GM21619 (cell line): ENCODE measurements around the gene PSD4.

ENCODE experiments used
- ATAC-seq: cut with Tn5 transposase; IDR thresholded peaks from one replicate; pipeline ENCODE4 v1.9.1; 2021; ENCODE audit not compliant: unreplicated experiment

Gene PSD4

DNA sequence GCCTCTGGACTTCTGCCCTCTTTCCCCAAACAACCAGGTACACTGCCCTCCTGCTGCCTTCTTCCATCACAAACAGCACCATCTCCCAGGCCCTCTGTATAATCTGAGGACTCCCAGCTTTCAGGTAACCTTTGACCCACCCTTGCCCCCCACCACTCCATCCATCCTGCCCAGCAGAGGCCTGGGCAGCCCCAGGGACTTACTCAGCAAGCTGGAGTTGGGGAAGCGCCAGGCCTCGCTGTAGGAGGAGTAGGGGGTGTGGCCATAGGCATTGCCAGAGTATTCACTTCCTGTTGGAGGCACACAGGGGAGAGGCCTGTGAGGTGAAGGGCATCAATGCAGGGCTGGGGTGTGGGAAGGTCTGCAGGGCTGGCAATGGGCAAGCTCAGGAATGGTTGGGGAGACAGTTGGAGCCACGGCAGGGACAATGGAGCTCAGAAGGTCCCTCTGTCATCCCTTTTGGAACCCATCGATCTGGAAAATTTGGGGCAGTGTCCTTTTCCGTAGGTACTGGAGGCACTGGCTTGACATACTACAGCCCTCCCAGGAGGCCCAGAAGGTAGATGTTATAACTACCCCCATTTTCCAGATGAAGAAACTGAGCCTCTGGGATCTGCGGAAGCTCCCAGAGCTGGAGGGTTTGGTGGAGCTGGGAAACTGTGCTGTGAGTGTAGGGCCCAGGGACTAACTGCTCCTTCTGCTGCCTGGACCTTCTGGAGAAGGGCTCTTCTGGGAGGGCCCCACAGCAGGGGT lies 46.3 kb downstream of the PSD4 start:
- no peak for ATAC-seq

DNA sequence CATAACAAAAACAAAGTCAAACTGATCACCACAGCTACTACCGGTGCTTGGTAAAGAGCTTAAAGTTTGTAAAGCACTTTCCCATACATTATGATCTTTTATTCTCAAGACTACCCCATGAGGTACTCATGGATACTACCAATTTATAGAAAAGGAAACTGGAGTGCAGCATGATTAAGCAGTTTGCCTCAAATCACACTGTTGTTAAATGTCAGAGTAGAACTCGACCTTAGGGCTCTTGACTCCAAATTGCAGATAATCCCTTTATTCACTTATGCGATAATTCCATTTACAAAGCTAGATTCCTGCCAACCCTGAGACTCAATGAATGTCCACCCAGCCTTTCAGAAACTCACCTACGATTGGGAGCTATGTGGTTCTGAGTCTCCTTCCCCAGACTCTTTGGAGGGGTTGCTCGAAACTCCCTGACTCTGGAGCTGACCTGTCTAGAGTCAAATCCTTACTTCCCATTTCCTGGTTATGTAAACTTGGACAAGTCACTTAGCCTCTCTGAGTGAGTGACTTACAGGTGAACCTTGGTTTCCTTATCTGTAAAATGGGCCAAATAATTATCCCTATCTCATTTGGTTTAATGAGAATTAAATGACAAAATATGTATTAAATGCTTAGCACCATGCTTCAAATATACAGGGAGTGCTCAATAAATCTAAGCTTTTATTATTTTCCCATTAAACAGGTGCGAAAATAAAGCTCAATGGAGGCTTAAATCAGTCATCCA lies 47.4 kb downstream of the PSD4 start:
- no peak for ATAC-seq

DNA sequence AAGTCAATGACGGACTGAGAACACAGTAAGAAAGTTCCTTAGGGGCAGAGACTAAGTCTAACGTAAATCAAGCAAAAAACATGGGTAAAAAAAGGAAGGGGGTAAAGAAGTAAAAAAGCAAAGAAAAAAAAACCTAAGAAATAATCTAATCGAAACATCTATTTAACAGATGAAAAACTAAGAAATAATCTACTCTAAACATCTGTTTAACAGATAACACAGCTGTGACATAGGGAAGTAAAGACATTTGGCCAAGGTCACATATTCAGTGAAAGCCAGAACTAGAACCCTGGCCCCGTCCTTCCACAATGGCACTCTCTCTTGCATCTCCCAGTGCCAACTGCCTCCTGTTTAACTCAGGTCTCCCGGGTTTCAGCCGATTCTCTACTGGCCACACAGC lies 48.1 kb downstream of the PSD4 start:
- no peak for ATAC-seq

DNA sequence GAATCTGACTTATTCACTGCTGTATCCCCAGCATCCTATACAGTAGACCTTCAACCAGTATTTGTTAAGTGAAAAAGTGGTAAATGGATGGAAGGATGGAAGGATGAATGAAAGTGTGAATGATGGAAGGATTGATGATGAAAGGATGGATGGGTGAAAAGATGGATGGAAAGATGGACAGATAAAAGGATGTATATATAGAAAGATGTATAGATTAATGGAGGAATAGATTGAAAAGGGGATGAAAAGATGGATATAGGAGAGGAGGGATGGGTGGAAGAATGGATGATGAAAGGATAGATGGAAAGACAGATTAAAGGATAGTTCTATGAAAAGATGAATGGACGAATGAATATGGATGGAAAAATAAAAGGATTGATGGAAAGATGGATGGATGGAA lies 50.0 kb downstream of the PSD4 start:
- ATAC-seq, result no peak

DNA sequence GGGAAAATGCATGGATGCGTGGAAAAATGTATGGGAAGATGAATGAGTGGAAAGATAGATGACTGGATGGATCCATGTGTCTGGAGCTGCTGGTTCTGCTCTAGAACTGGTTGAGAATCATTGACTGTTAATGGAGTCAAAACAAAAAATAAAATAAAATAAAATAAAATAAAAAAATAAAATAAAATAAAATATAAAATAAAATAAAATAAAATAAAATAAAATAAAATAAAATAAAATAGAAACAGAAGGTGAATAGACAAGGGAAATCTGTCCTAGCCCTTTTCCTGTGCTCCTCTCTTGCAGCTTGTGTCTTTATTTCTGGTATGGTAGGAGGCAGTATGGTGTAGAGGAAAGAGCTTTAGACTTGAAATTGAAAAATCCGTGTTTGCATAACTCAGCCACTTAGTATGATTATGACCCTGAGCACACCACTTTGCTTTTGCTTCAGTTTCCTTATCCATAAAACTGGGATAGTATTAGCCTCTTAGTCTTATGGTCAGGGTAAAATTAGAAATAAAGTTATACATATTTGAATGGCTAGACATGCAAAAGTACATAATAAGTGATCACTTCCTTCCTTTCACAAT lies 51.0 kb downstream of the PSD4 start:
- ATAC-seq, result no peak

DNA sequence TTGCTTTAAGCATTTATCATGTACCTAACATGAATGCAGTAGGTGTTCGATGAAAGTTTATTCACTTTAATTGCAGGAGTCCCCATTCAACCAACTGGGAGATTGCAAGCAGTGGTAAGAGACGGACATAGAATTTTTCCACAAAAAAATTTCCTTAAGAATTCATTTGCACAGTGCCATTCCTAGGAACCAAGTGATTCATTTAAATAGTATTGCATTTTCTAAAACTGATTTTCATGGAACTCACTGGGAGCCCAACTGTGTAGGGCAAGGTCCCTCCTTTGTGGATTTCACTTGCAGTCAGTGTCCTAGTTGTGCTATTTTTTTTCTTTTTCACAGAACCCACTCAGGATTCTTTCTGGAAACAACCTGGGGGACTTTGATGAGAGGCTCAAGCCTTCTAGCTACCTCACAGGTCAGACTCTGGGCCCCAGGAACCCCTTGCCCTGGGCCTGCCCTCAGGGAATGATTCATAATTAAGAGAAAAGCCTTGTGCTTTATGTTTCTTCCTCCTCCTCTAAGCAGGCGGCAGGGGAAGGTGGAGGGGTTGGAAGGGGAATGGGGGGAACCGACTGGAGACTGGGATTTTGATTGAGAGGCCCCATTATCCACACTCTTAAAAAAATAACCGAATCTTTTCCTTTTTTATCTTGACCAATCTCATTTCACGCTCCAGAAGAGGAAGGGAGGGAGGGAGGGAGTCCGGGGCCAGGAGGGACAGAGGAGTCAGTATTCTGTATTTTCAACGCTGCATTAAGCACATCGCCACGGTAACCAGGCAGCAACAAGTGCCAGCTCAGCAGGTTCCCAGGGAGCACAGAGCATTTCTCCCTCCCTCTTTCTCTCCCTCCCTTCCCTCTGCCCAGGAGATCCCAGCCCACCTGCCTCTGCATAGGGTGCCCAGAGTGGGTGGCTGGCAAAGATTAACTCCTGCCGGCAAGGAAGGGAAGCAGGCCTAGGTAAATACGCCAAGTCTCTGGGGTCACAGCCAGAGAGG lies 51.8 kb downstream of the PSD4 start:
- no peak for ATAC-seq

DNA sequence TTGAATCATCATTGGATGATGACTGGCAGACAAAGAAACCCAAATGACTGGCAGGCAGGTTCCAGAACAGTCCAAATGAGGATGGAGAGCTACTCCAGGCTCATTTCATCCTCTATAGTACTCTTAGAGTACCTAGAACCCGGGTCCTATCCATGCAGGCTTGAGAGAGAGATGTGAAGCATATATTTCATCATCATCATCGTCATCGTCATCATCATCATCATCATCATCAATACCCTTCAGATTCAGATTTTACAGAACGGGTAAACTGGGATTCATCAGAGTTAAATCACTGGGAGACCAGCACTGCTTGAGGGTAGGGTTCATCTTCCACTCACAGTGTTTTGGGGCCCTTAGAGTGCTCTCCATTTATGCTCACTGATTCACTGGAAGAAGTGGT lies 52.7 kb downstream of the PSD4 start:
- ATAC-seq, result no peak

DNA sequence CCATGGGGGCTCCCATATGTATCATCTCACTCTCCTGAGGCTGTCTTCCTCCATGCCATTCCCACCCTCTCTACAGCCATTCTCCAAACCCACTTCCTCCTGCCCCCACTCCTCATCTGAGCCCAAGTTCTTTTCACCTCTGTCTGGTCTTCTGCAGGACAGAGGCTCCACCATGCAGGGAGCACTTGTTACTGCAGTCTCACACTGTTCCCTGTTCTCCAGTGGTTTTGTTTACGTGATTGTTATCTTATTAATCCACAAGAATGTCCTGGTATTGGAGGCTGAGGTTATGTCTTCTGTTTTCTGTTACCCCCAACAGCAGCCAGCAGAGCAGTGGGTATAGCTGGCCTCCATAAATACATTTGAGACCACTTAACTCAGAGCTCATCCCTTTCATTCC lies 53.5 kb downstream of the PSD4 start:
- ATAC-seq, result no peak

DNA sequence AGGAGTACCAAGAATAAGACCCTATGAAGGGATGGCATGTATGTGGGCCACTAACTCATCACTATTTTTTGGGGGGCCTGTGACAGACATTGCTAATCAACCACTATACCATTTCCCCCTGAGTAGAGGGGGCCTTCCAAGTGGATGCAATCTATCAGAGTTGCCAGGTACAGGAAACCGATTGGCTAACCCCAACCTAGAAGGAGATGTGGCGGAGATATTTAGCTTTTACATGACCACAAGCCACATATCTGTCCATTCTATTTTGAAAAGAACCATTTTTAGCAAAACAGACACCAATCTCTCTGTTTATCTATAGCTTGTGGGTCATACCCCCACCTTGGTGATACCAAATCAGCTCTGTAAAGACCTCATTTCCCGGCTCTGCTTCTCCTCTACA lies 53.9 kb downstream of the PSD4 start:
- no peak for ATAC-seq

DNA sequence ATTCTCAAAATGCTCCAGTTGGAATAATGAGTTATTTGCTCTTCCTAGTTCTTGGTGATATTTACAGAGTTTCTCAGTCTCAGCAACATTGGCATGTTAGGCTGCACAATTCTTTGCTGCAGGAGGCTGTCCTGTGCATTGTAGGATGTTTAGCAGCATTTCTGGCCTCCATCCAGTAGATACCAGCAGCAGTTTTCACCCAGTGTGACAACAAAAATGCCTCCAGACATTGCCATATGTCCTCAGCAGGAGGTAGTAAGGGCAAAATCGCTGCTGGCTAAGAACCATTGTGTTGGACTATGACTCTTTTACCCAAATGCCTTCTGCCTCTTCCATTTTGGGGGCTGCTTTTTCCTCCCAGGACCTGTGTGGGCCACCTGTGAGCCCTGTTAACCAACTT lies 54.6 kb downstream of the PSD4 start:
- ATAC-seq, result no peak

DNA sequence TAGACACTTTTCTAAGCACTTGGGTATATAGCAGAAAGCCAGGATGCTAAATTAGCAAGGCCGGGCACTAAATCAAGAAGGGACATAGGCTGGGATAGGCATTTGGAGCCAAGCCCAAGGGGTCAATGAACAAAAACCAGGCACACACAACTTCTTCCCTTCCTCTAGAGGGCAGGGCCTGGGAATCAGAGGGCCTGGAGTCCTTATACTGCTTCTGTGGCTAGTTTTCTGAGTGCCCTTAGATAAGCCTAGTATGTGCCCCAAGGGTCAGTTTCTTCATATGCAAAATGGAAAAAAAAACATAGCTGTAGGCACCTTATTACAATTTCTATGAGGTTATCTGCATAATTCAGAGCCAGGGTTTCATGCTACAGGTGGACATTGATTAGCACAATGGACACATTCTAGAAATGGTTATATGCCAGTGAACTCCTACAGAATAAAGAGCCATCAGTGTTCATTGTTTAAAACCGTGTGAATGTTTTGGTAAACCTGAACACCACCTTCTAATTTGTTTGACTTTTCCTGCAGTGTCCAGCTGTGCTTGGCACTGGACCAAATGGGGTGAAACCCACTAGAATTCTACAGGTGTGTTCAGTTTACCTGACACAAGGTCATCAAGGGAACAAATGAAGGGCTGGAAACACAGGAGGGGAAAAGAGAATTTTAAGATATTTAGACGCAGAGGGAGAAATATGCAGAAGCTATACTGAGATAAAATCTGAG lies 55.4 kb downstream of the PSD4 start:
- no peak for ATAC-seq

DNA sequence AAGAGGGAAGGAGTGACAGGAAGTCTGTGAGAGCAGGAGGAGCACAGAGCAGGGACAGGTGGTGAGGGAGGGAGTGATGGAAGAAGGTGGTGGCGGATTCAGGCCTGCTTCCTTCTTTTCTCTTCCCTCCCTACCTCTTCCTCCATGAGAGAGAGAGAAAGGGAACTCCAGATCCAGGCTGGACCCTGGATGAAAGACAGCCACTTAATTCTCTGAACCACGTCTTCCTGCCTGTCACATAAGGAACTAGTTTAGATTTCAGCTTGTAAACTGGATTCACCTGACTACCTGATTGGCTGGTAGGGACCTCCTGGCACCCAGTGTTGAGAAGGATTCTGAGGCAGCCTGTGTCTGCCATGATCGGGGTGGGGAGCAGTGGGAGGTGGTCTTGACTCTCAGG lies 56.0 kb downstream of the PSD4 start:
- no peak for ATAC-seq

DNA sequence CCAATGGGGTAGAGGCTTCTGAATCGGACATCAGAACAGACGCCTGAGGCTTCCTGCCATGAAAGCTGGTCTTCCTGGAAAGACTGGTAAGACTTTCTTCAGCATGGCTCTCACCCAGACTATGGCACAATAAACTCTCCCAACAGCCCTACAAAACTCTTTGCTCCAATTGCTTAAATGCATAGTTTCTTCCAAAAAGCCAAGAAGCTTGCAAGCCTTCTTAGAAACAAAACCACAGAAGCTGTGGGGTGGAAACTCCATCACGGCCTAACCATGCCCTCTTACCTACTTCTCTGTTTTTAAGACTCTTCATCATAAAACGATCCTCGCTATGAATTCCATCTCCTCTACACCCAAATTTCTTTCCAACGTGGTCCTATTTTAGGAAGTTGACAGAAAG lies 56.8 kb downstream of the PSD4 start:
- no peak for ATAC-seq

DNA sequence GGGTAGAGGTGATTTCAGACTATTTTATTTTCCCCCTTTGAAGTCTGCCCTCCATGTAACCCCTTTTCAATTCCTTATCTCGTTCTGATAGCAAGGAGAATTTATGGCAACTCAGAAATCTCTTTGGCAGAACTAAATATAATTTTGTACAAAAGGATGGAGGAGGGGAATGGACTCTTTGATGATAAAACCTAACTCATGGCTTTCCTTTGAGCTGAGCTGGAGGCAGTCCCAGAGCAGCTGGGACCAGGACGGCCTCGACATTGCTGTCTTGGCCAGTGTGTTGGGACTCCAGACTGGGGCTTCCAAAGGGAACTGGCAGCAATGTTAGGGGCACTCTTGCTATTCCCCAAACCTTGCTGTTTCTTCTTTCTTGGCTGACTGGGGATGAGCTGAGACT lies 57.3 kb downstream of the PSD4 start:
- ATAC-seq, result no peak

DNA sequence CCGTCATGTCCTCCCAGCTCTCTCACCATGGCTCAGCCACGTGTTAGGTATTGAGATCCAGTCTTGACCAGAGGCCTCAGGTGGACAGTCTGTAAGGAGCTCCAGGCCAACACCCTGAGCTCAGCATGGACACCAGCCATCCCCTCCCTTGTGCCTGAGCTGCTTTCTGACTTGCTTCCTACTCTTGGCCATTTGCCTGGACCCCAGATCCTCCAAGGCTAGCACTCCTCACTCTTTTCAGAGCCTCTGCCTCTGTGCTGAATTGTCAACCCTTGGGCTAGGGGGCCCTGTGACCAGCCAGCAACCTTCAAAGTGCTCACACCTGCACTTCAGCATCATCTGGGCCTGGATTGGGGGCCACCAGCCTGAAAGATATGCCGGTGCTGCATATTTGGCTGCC lies 58.4 kb downstream of the PSD4 start:
- no peak for ATAC-seq

DNA sequence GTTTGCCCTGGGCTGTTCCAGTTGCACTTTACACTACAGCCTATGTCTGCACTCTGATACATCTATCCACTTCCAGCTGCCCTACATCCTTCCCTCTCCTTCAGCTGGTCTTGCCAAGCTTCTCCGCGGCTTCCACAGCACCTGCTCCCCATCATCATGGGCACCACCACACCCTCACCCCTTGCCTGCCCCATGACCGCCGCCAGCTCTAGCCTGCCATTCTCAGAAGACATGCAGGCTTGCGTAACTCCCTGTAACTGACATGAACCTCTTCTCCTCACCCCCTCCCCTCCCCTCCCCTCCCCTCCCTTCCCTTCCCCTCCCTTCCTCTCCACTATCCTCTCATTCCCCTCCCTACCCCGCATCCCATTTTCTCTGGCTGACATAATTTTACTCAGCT lies 59.0 kb downstream of the PSD4 start:
- ATAC-seq, result no peak

DNA sequence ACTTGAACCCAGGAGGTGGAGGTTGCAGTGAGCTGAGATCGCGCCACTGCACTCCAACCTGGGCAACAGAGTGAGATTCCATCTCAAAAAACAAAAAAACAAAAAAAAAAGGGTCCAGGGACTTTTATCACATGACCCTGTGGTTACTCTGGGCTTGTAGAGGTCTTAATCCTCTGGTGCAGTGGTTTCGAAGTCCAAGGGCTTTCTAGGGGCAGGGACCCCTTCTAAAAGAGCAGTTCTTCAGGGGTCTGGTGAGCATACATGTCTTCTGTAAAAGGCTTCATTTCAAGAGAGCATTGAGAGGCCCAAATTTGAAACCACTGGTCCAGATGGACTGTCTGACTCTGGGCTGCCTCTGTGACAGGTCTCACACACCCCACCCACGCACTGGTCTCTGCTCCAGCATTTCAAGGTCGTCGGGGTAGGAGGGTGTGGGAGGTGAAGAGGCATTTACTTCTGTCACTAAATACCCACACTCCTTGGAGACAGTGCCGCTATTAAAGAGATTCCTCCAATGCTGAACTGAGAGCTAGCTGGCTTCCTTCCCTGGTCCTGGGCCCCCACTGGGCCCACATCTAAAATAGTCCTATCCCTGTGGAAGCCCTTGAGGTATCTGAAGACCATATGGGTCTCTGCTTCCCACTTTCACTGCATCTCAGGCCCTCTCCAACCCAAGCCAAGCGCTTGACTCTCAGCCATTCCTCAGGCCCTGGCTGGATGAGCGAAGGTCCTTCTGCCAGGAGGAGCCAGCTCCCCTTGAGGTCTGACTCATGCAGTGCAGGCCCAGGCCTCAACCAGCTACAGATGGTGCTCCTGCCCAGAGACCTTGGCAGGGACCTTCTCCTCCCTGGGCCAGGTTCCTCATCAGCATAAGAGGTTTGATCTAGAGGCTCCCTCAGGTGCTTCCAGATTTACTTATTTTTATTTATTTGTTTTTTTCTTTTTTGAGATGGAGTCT lies 60.1 kb downstream of the PSD4 start:
- ATAC-seq, result no peak

DNA sequence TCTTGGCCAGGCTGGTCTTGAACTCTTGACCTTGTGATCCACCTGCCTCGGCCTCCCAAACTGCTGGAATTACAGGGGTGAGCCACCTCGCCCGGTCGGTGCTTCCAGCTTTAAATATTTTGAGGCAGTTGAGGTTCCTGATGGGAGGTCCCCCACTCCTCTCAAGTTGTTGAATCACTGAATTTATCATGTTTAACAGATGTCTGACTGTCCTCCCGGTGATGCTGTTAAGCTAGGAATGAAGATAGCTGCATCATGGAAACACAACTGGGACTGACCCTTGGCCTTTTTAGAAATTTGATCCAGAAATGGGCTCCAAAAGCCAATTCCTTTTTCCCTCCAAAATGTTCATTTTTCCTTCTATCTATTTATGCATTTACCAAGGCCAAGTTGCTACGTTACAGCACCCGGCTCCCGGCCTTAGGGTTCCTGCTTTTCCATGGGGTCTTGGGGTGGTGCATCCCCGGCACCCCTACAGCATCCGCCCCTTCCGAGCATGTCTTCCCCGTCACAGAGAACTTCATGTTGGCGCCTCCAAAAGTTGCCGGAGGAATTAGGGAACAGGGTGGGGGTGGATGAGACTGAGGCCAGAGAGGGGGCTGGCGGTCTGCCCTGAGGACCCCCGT lies 61.1 kb downstream of the PSD4 start:
- ATAC-seq, result no peak
